Renal pelvis (tissue), 4 donors: ENCODE data around the gene FCF1. TPM values are rescaled to one million over a fixed set of nuclear protein-coding genes. Genes with fewer than 3 reads are reported as not detected.
A peak's percentile ranks its signal among the peaks of the same experiment; 100 is the strongest.
"Not testable (repeated sequence)": the region's sequence is repeated elsewhere in the genome, so short reads cannot be mapped to it uniquely, and the experiment has no call there.

ENCODE experiments used
- DNase-seq: peaks from one replicate; pipeline ENCODE4 v3.0.0-alpha.2; 2013
- polyA plus RNA-seq, 3 donors: library from polyadenylated mRNA; unstranded; fragments of 120-200 nt; gene quantifications; one replicate each; pipeline ENCODE4 v1.2.1, GENCODE V29; 2013; ENCODE audit not compliant: insufficient read length in 3 of 3

FCF1 gene
- polyA plus RNA-seq, 3 donors, result 53.5 to 59.5 (median 56.0) TPM

GRCh38 chr14:74758505-74758904 lies 45.6 kb downstream of the FCF1 start:
- DNase-seq, result not testable (repeated sequence)

- peak; percentile 97 for DNase-seq
Observed at GRCh38 chr14:74762917-74763802, 50.2 kb downstream of the FCF1 start, which contains the start of gene YLPM1. YLPM1 (plus strand) TSS chr14:74763316; CDS start chr14:74763490, 174 bp downstream.

GRCh38 chr14:74763803-74764531 lies 51.0 kb downstream of the FCF1 start:
- DNase-seq, result peak; percentile 8

DNA sequence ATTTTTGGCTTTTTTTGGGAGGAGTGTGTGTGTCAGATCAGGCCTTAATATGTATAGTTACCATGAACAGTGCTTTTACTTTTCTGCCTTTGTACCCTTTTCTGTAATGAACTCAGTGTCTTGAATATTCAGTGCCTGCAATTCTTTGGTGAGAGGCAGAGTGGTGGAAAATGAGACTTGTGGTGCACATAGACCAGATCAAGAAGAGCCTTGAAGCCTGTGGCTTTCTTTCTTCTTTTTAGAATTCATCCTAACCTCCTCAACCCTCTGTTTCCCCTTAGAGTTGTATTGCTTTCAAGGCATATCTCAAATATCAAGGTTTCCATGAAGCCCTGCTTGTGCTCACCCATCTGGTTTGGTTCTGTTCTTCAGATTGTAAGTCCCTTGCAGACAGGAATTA lies 52.8 kb downstream of the FCF1 start:
- no peak for DNase-seq

GRCh38 chr14:74771399-74771798 lies 58.5 kb downstream of the FCF1 start:
- no peak for DNase-seq

GRCh38 chr14:74784634-74785033 lies 71.7 kb downstream of the FCF1 start:
- no peak for DNase-seq

DNA sequence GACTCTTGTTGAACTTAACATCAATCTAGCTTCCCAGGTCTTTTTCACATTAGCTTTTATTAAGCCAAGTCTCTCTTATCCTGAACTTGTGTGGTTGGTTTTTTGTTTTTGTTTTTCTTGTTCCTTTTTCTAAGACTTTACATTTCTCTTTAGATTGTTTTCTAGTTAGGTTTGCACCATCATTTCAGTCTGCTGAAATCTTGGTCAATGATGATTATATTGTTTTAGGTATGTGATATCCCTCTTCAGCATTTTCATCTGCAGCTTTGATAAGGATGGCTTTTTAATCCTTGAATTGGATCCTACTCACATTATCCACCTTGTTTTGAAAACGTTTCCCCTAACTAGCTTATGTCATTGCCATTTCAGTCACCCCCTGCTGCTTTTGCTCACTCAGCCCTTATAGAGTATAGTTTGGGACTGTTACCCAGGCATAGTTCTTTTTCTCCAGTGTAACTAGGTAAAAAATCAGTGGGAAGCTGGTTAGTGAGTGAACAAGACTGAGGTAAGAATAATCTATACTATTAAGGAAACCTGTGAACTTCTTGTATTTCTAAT lies 72.2 kb downstream of the FCF1 start:
- no peak for DNase-seq

- no peak for DNase-seq
Observed at GRCh38 chr14:74786796-74787315, 73.9 kb downstream of the FCF1 start.

Other genes starting within 250 kb of the FCF1 start
- gene NPC2, start 219.8 kb upstream of the FCF1 start, polyA plus RNA-seq, result 100 to 1,000 TPM; 311 to 336 (median 311) TPM
- 10 to 100 TPM; 40.2 to 42.7 (median 41.7) TPM for gene ISCA2, start 219.4 kb upstream of the FCF1 start, polyA plus RNA-seq
- gene LTBP2, start 100.9 kb upstream of the FCF1 start, polyA plus RNA-seq, result 1 to 10 TPM; 2.4 to 4.4 (median 2.9) TPM
- gene AREL1, start 64 bp upstream of the FCF1 start, polyA plus RNA-seq, result 10 to 100 TPM; 33.1 to 38.4 (median 33.3) TPM
- 100 to 1,000 TPM in 1 of 3 donors, 10 to 100 TPM in 2; 89.4 to 110 (median 94.0) TPM for gene YLPM1, start 50.2 kb downstream of the FCF1 start, polyA plus RNA-seq
- gene PROX2, start 163.0 kb downstream of the FCF1 start, polyA plus RNA-seq, result 1 to 10 TPM in 2 of 3 donors, under 1 TPM in 1; 0.63 to 3.3 (median 2.8) TPM
- gene DLST, start 168.8 kb downstream of the FCF1 start, polyA plus RNA-seq, result 100 to 1,000 TPM; 112 to 135 (median 134) TPM
- gene RPS6KL1, start 210.1 kb downstream of the FCF1 start, polyA plus RNA-seq, result 1 to 10 TPM in 2 of 3 donors, under 1 TPM in 1; 0.71 to 1.9 (median 1.9) TPM
- 10 to 100 TPM in 1 of 3 donors, 1 to 10 TPM in 2; 7.2 to 11.4 (median 9.1) TPM for gene PGF, start 242.5 kb downstream of the FCF1 start, polyA plus RNA-seq